Activated T-helper 1 cell treated with anti-CD3 and anti-CD28 coated beads, Interleukin-12 subunit alpha, Interleukin-12 subunit beta, Interleukin-2, Interleukin-4 antibody, amounts not matched to agents 30 ng/mL and 10 ng/mL and 1 ng/mL, durations not matched to agents 14 hours and 24 hours and 36 hours (primary cell): ENCODE measurements around the gene CASTOR1. TPM values are rescaled to one million over a fixed set of nuclear protein-coding genes. Genes with fewer than 3 reads are reported as not detected.

Experiments used
- DNase-seq: peaks from one replicate; pipeline ENCODE4 v3.0.0; 2021; ENCODE audit warnings: low spot score
- H3K27ac Mint-ChIP-seq: one replicate; pipeline ENCODE4 v1.8.0; 2021; ENCODE audit warnings: mild to moderate bottlenecking, mixed read lengths
- H3K27me3 Mint-ChIP-seq: one replicate; pipeline ENCODE4 v1.8.0; 2022; ENCODE audit warnings: mild to moderate bottlenecking, moderate library complexity, mixed read lengths; ENCODE audit not compliant: insufficient read depth
- H3K36me3 Mint-ChIP-seq: one replicate; pipeline ENCODE4 v1.8.0; 2021; ENCODE audit warnings: low read depth, mixed read lengths
- H3K4me1 Mint-ChIP-seq: one replicate; pipeline ENCODE4 v1.8.0; 2021; ENCODE audit warnings: low read depth, mixed read lengths
- H3K4me3 Mint-ChIP-seq: one replicate; pipeline ENCODE4 v1.8.0; 2021; ENCODE audit warnings: mild to moderate bottlenecking, moderate library complexity, mixed read lengths
- H3K9me3 Mint-ChIP-seq: one replicate; pipeline ENCODE4 v1.8.0; 2021; ENCODE audit warnings: mixed read lengths
- intact Hi-C: fragments of 100-400 bp; cut with micrococcal nuclease; formaldehyde crosslinking; loops from one replicate; pipeline ENCODE4 v1.15.1; 2024
- total RNA-seq: library from RNA; stranded (reverse); gene quantifications from 2 replicates; pipeline ENCODE4 v1.2.3, GENCODE V29; 2022

The CASTOR1 gene
- total RNA-seq, 1 donor from 2014 or later = 8.8 TPM

- intact Hi-C loops = loop anchor here (5.0 kb wide), 1 partner anchor 308 kb away; the partner anchor contains the start of gene PES1
- Mint-ChIP-seq H3K4me3 (peak overlapping the region; percentile 19), H3K36me3 (peaks cover 3% of the 10 kb centered on the region), H3K27ac (peak overlapping the region; percentile 80), H3K4me1 (peaks cover 54% of the 10 kb centered on the region), H3K27me3 (no peaks in the 10 kb centered on the region), H3K9me3 (no peaks in the 10 kb centered on the region)
- no peak for DNase-seq
Measured at GRCh38 chr22:30284666-30285065, 4.6 kb downstream of the CASTOR1 start.

DNA sequence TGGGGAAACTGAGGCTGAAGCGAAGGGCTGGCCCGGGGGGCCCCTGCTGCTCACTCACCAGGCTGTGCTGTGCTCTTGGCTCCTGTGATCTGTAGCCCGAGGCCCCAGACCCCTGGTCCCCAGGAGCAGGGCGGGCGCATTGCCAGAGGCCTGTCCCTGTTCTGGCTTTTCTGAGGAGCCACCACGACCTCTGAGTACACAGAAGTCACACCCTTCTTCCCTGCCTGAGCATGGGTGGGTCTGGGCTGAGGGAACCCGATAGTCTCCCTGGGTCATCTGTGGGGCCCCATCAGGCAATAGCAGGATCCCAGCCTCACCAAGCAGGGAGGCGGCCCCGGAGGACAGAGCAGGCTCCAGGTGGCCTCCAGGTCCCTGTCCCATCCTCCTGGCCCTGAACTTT lies 5.1 kb downstream of the CASTOR1 start:
- Mint-ChIP-seq H3K9me3 (no peaks in the 10 kb centered on the region), H3K4me1 (peaks cover 59% of the 10 kb centered on the region), H3K27me3 (no peaks in the 10 kb centered on the region), H3K4me3 (no peak overlapping the region), H3K27ac (peak overlapping the region; percentile 80), H3K36me3 (peaks cover 3% of the 10 kb centered on the region)
- DNase-seq = no peak
- intact Hi-C loops = no loop called here

DNA sequence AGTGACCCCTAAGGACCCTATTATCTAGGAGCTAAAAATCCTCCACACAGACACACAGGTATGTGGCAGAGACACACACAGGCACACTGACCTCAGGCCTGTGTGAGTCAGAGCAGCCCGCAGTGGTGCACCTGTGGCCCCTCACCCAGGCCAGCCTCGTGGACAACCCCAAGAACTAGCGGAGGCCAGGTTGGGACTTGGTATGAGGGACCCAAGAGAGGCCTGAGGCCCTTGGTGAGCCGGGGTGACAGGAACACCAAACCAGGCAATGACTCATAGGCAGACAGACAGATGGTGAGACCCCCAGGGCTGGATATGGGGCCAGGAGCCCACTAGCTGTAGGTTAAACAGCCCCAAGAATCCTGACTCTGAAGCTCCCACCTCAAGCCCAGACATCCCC lies 6.0 kb downstream of the CASTOR1 start:
- H3K27me3 Mint-ChIP-seq = no peaks in the 10 kb centered on the region
- no peaks in the 10 kb centered on the region for H3K9me3 Mint-ChIP-seq
- H3K27ac Mint-ChIP-seq = peak overlapping the region; percentile 67
- no peak for DNase-seq
- intact Hi-C loops = no loop called here
- peaks cover 7% of the 10 kb centered on the region for H3K36me3 Mint-ChIP-seq
- H3K4me1 Mint-ChIP-seq = peaks cover 66% of the 10 kb centered on the region
- peak overlapping the region; percentile 37 for H3K4me3 Mint-ChIP-seq

DNA sequence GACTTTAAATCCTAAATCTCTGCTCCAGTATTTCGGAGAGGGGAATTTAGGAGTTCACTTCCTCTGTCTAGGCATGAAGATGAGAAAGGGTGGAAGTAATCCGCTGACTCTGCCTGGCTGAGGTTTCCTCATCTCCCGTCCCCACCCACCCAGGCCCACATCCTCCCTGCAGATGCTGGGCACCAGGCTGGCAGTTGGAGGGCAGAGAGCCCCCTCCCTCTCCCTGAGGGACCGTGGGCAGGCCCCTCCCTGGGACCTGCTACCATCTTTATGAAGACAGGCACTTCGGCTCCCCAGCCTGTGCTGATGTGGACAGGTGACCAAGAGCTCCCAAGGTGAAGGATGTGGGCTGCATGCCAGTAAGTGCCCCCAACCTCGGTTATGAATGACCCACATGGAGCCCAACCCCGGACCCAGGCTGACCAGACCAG lies 6.7 kb downstream of the CASTOR1 start:
- H3K27me3 Mint-ChIP-seq = no peaks in the 10 kb centered on the region
- H3K4me3 Mint-ChIP-seq = peak overlapping the region; percentile 37
- H3K36me3 Mint-ChIP-seq = peaks cover 10% of the 10 kb centered on the region
- no peaks in the 10 kb centered on the region for H3K9me3 Mint-ChIP-seq
- DNase-seq = no peak
- peak overlapping the region; percentile 67 for H3K27ac Mint-ChIP-seq
- H3K4me1 Mint-ChIP-seq = peaks cover 66% of the 10 kb centered on the region
- intact Hi-C loops = no loop called here

DNA sequence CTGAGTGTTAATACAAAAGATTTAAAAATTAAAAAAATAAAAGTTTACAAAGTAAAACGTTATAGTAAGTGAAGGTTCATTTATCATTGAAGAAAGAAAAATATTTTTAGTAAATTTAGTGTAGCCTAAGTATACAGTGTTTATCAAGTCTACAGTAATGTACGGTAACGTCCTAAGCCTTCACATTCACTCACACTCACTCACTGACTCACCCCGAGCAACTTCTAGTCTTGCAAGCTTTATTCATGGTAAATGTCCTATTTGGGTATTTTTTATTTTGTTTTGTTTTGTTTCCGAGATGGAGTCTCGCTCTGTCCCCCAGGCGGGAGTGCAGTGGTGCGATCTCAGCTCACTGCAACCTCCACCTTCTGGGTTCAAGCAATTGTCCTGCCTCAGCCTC lies 8.8 kb downstream of the CASTOR1 start:
- peaks cover 10% of the 10 kb centered on the region for H3K36me3 Mint-ChIP-seq
- no peak overlapping the region for H3K4me3 Mint-ChIP-seq
- no peaks in the 10 kb centered on the region for H3K27me3 Mint-ChIP-seq
- intact Hi-C loops = no loop called here
- DNase-seq = no peak
- H3K27ac Mint-ChIP-seq = no peak overlapping the region
- peaks cover 66% of the 10 kb centered on the region for H3K4me1 Mint-ChIP-seq
- H3K9me3 Mint-ChIP-seq = no peaks in the 10 kb centered on the region

GRCh38 chr22:30279932-30280331 lies 9.4 kb downstream of the CASTOR1 start:
- Mint-ChIP-seq H3K4me1 (peaks cover 67% of the 10 kb centered on the region), H3K36me3 (peaks cover 10% of the 10 kb centered on the region), H3K27me3 (no peaks in the 10 kb centered on the region), H3K9me3 (no peaks in the 10 kb centered on the region), H3K4me3 (no peak overlapping the region), H3K27ac (no peak overlapping the region)
- intact Hi-C loops = no loop called here
- DNase-seq = no peak

DNA sequence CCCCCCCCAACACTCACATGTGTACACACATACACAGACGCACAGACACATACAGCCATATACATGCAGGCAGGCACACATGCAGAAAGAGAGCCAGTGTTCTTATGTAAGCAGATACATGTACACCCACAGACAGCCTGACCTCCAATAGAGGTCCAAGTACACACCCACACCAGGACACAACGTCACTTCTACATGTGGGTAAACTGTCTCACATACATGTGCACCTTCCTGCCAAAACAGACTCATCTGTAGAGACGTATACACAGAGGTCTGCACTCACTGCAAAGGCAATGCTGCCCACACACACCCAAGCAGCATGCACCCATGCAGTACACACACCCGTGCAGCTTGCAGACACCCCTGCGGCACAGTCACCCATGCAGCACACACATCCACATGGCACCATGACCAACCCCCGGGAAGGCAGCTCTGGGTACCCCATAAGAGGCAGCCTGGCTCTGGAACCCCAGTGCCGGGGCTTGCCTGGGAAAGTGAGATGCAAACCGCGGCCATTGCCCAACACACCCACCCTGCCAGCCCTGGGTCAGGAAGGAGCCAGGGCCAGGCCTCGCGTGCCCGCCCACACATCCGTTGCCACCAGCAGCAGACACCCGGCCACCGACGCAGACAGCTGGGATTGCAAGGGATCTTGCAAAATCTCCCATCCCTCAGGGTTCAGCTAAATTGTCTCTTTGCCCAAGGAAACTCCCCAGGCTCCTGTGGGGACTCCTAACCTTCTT lies 10.1 kb downstream of the CASTOR1 start:
- intact Hi-C loops = no loop called here
- Mint-ChIP-seq H3K36me3 (peaks cover 10% of the 10 kb centered on the region), H3K4me3 (no peak overlapping the region), H3K27ac (peak overlapping the region; percentile 9), H3K9me3 (no peaks in the 10 kb centered on the region), H3K4me1 (peaks cover 67% of the 10 kb centered on the region), H3K27me3 (no peaks in the 10 kb centered on the region)
- DNase-seq = no peak

DNA sequence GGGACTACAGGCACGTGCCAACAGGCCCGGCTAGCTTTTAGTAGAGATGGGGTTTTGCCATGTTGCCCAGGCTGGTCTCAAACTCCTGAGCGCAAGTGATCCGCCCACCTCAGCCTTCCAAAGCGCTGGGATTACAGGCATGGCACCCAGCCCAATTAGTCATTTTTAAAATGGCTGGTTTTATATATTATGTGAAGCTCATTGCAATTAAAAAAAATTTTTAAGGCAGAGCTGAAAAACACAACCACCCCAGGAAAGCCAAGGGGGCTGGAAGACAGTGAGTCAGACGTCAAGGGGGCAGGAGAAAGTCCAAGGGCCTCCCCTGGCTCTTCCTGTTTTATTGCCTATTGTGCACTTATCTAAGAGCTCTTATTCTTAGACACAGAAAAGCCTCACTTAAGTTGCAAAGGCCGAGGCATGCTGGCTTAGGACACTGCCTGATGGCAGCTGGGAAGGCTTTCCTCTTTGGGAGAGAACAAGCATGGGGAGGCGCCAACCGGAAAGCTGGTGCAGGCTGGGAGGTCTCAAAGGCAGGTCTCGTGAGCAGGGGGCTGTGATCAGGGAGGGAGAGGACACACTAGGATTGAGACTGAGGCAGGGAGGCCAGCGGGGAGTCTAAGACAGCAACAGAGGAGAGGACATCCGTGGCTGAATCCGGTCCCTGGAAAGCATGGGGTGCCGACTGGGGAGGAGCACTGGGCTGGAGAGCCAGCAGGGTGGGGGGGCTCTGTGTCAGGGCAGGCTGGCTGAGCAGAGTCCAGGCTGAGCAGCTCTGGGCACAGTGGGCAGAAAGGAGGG lies 11.6 kb downstream of the CASTOR1 start:
- H3K36me3 Mint-ChIP-seq = peaks cover 13% of the 10 kb centered on the region
- H3K9me3 Mint-ChIP-seq = no peaks in the 10 kb centered on the region
- no peak for DNase-seq
- H3K4me3 Mint-ChIP-seq = no peak overlapping the region
- intact Hi-C loops = no loop called here
- peak overlapping the region; percentile 27 for H3K27ac Mint-ChIP-seq
- peaks cover 72% of the 10 kb centered on the region for H3K4me1 Mint-ChIP-seq
- H3K27me3 Mint-ChIP-seq = no peaks in the 10 kb centered on the region

- no peaks in the 10 kb centered on the region for H3K9me3 Mint-ChIP-seq
- no peak overlapping the region for H3K4me3 Mint-ChIP-seq
- peaks cover 22% of the 10 kb centered on the region for H3K36me3 Mint-ChIP-seq
- no peaks in the 10 kb centered on the region for H3K27me3 Mint-ChIP-seq
- DNase-seq = no peak
- H3K4me1 Mint-ChIP-seq = peaks cover 75% of the 10 kb centered on the region
- intact Hi-C loops = no loop called here
- H3K27ac Mint-ChIP-seq = peak overlapping the region; percentile 67
Measured at GRCh38 chr22:30276039-30276438, 13.3 kb downstream of the CASTOR1 start.

GRCh38 chr22:30275625-30276024 lies 13.7 kb downstream of the CASTOR1 start:
- Mint-ChIP-seq H3K4me3 (no peak overlapping the region), H3K27me3 (no peaks in the 10 kb centered on the region), H3K36me3 (peaks cover 24% of the 10 kb centered on the region), H3K9me3 (no peaks in the 10 kb centered on the region), H3K4me1 (peaks cover 75% of the 10 kb centered on the region), H3K27ac (peak overlapping the region; percentile 67)
- intact Hi-C loops = no loop called here
- DNase-seq = no peak

DNA sequence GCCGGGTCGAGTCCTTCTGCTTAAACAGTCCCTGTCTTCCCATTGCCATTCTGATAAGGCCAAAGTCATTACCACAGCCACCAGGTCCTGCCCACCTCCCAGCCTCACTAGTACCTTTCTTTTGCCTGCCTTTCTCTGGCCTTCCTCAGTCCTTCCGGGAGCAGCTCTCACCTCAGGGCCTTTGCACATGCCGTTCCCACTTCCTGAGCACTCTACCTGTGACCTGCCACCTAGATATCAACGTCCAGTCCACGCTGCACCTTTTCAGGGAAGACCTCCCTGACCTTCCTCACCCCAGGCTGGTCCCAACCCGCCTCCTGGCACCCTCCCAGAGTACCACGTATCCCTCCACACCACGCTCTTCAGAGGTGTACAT lies 14.9 kb downstream of the CASTOR1 start:
- H3K4me1 Mint-ChIP-seq = peaks cover 74% of the 10 kb centered on the region
- peak overlapping the region; percentile 61 for H3K27ac Mint-ChIP-seq
- H3K36me3 Mint-ChIP-seq = peaks cover 25% of the 10 kb centered on the region
- no peak for DNase-seq
- H3K9me3 Mint-ChIP-seq = no peaks in the 10 kb centered on the region
- H3K4me3 Mint-ChIP-seq = no peak overlapping the region
- intact Hi-C loops = no loop called here
- no peaks in the 10 kb centered on the region for H3K27me3 Mint-ChIP-seq

- Mint-ChIP-seq H3K4me3 (no peak overlapping the region), H3K4me1 (peaks cover 74% of the 10 kb centered on the region), H3K27ac (peak overlapping the region; percentile 80), H3K9me3 (no peaks in the 10 kb centered on the region), H3K36me3 (peaks cover 28% of the 10 kb centered on the region), H3K27me3 (no peaks in the 10 kb centered on the region)
- intact Hi-C loops = no loop called here
- no peak for DNase-seq
Measured at GRCh38 chr22:30273711-30274436, 15.4 kb downstream of the CASTOR1 start.
